Thymus (tissue), 11 donors: Measurements from ENCODE around the gene ATG7. TPM values are rescaled to one million over a fixed set of nuclear protein-coding genes. Genes with fewer than 3 reads are reported as not detected.

Experiments
- DNase-seq, 9 donors: peaks; one replicate each; pipeline ENCODE4 v3.0.0-alpha.2; 2013; ENCODE audit warnings: low spot score in 9 of 9, low read depth in 6 of 9, missing footprints in 1 of 9
- H3K27ac ChIP-seq, 2 donors: one replicate each; pipeline ENCODE4 v1.5.1; 2013; ENCODE audit warnings: control low read depth in 1 of 2, low read depth in 1 of 2, low read length in 1 of 2, mild to moderate bottlenecking in 1 of 2, moderate library complexity in 1 of 2
- H3K27me3 ChIP-seq, 2 donors: one replicate each; pipeline ENCODE4 v1.5.1; 2013; ENCODE audit warnings: low read length in 1 of 2; ENCODE audit not compliant: control insufficient read depth in 2 of 2, insufficient read depth in 1 of 2
- H3K36me3 ChIP-seq, 2 donors: one replicate each; pipeline ENCODE4 v1.5.1; 2013; ENCODE audit warnings: low read length in 1 of 2, mild to moderate bottlenecking in 1 of 2, moderate library complexity in 1 of 2; ENCODE audit not compliant: control insufficient read depth in 2 of 2, insufficient read depth in 2 of 2
- H3K4me1 ChIP-seq, 2 donors: one replicate each; pipeline ENCODE4 v1.5.1; 2013; ENCODE audit warnings: low read length in 2 of 2; ENCODE audit not compliant: control insufficient read depth in 2 of 2, insufficient read depth in 2 of 2
- H3K4me3 ChIP-seq, 2 donors: one replicate each; pipeline ENCODE4 v1.5.1; 2013; ENCODE audit warnings: low read length in 2 of 2, control low read depth in 1 of 2, mild to moderate bottlenecking in 1 of 2
- H3K9me3 ChIP-seq, 2 donors: one replicate each; pipeline ENCODE4 v1.5.1; 2013; ENCODE audit warnings: low read length in 1 of 2, mild to moderate bottlenecking in 1 of 2; ENCODE audit not compliant: control insufficient read depth in 2 of 2, insufficient read depth in 1 of 2
- WGBS: extraction: QIAGEN DNeasy Blood & Tissue Kit; methylation state at CpG from one replicate; pipeline ENCODE4 v1.1.7; 2013; 5-methylcytosine and 5-hydroxymethylcytosine counted together
- polyA plus RNA-seq: library from polyadenylated mRNA; stranded (reverse); fragments of 200-250 nt; gene quantifications from one replicate; pipeline ENCODE4 v1.2.3, GENCODE V29; 2013
- total RNA-seq: library from RNA; stranded (reverse); fragments of 120-200 nt; gene quantifications from one replicate; pipeline ENCODE4 v1.2.4, GENCODE V29; 2013
- donor health status: healthy.

Gene ATG7
- total and polyA plus RNA-seq, 2 donors = 9.0 to 21.7 TPM

DNA sequence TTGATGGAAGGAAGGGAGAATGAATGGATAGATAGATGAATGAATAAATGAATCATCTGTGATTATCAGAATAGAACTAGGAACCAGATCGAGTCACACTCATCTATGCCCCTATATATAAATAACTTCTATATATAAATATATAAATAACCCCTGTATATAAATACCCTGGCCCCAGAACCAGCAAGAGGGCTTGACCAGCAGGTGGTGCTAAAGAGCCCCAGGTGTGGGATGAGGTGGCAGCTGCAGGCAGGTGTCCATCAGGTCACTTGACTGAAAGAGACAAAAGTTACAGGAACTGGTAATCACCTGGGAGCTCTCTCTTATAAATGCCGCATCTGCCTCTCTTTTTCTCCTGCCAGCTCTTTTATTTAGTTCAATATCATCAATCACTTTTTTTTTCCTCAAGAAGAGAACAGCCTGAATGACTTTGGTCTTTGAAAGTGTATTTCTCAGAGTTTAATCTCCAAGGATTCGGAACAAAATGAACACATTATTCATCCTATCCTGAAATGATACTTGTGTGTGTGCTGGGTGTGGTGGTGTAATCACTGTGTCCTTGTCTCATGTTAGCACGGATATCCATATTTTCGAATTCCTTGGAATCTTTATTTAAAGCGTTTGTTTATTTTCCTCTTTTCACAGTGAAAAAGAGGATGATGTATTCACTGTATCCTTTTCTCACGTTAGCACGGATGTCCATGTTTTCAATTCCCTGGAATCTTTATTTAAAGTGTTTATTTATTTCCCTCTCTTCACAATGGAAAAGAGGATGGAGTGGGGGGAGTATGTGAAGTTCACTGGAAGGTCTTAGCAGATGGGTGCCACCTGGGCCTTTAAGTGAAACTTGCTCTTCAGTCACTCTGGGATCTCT lies 35.4 kb upstream of the ATG7 start:
- 55% methylated on average over 8 of the region's 8 CpGs for WGBS
- no peak overlapping the region for H3K4me3 ChIP-seq
- DNase-seq = peak in 8 of 9 donors; percentile 9 to 72 (median 48)
- no peaks in the 10 kb centered on the region for H3K4me1 ChIP-seq
- no peaks in the 10 kb centered on the region for H3K36me3 ChIP-seq
- no peaks in the 10 kb centered on the region for H3K27me3 ChIP-seq
- H3K9me3 ChIP-seq = no peaks in the 10 kb centered on the region
- H3K27ac ChIP-seq = no peak overlapping the region

DNA sequence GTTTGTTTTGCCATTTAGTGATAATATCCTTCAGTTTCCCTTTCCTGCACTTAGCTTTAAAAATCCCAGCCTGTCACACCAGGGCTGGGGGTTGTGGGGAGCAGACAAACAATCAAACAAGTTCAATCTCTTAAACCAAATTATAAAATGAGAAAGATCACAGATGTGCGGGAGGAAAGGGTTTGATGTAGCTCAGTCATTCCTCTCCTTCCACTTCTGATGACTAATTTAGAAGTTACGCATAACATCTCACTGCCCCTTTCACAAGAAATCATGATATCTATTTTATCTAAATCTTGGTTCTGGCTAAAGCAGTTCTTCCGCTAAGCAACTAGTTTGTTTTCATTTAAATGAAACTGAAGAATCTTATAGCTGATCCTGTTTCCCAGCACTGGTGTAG lies 34.1 kb upstream of the ATG7 start:
- 96% methylated on average over 3 of the region's 3 CpGs for WGBS
- no peaks in the 10 kb centered on the region for H3K36me3 ChIP-seq
- no peak overlapping the region for H3K4me3 ChIP-seq
- H3K27ac ChIP-seq = no peak overlapping the region
- H3K9me3 ChIP-seq = no peaks in the 10 kb centered on the region
- no peak for DNase-seq
- H3K27me3 ChIP-seq = no peaks in the 10 kb centered on the region
- H3K4me1 ChIP-seq = no peaks in the 10 kb centered on the region

DNA sequence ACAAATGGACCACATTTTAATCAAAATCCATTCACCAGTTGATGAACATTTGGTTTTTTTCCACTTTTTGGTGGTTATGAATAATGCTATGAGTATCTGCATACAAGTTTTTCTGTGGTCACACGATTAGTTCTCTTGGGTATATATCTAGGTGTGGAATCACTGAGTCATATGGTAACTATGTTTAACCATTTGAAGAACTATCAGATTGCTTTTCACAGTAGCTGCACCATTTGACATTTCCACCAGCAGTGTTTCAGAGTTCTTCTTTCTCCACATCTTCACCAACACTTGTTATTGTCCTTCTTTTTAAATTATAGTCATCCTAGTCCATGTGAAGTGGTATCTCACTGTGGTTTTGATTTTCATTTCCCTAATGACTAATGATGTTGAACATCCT lies 33.3 kb upstream of the ATG7 start:
- no peak for DNase-seq
- 93% methylated on average over 1 of the region's 1 CpG for WGBS
- no peak overlapping the region for H3K27ac ChIP-seq
- no peaks in the 10 kb centered on the region for H3K9me3 ChIP-seq
- H3K4me1 ChIP-seq = no peaks in the 10 kb centered on the region
- H3K4me3 ChIP-seq = no peak overlapping the region
- no peaks in the 10 kb centered on the region for H3K27me3 ChIP-seq
- H3K36me3 ChIP-seq = no peaks in the 10 kb centered on the region

DNA sequence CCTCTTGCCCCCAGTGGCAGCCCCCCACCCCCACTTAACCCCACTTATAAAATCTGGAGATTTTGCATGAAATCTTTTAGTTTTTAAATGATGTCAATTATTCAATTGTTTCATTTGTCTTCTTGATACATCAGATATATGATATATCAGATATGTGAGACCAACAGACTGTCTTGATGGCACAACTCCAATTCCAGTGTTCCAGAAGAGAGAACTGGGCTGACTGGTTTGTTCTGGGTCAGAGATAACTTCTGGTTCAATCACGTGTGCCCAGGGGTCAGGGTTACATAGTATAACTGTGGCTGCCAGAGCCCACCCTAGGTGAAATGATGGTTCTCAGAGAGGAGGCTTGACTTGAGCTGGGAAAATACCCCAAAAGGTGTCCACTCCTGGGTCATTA lies 32.4 kb upstream of the ATG7 start:
- Histone ChIP-seq H3K4me1 (no peaks in the 10 kb centered on the region), H3K4me3 (no peak overlapping the region), H3K27ac (no peak overlapping the region), H3K36me3 (no peaks in the 10 kb centered on the region), H3K27me3 (no peaks in the 10 kb centered on the region), H3K9me3 (no peaks in the 10 kb centered on the region)
- WGBS = 92% methylated on average over 1 of the region's 1 CpG
- no peak for DNase-seq

DNA sequence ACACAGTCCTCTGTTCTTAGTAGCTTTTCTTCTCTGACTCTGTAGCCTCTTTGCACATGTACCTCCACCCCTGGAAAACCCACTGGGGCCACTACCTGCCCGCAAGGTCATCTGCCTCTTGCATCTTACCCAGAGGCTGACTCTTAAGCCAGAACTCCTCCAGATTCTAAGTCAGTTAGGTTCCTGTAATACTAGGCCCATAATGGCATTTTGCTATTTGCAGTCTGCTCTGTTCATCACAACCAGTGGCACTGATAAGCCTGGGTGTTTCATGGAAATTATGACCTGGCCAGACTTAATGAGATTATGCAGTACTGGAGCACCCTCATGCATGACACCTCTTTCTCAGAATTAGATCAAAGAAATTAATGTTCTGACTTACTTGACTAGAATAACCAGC lies 31.7 kb upstream of the ATG7 start:
- 98% methylated on average over 1 of the region's 1 CpG for WGBS
- no peaks in the 10 kb centered on the region for H3K27me3 ChIP-seq
- H3K9me3 ChIP-seq = no peaks in the 10 kb centered on the region
- DNase-seq = no peak
- no peak overlapping the region for H3K27ac ChIP-seq
- no peaks in the 10 kb centered on the region for H3K36me3 ChIP-seq
- H3K4me3 ChIP-seq = no peak overlapping the region
- H3K4me1 ChIP-seq = no peaks in the 10 kb centered on the region

DNA sequence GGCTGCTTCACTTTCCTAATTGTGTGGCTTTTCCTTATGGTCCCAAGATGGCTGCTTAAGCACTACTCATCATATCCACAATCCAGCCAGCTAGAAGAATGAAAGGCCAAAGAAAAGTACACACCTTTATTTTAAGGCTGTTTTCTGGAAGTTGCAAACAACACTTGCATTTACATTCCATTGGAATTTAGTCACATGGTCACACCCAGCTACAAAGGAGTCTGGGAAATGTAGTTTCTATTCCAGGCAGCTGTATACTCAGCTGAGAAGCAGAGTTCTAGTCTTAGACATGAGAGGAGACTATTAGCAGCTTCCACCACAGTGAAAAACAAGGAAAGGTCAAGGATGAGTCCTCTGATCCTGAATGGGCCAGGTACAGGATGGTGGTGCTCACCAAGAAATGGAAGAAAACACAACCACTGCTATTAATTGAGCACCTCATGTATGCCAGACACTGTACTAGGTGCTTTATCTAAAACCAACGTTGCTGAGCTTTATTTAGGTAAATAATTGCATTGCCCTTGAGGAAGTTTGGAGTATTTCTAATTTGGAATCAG lies 28.0 kb upstream of the ATG7 start:
- no peak for DNase-seq
- no peak overlapping the region for H3K27ac ChIP-seq
- H3K4me1 ChIP-seq = no peaks in the 10 kb centered on the region
- 88% methylated on average over 1 of the region's 1 CpG for WGBS
- H3K36me3 ChIP-seq = no peaks in the 10 kb centered on the region
- H3K9me3 ChIP-seq = no peaks in the 10 kb centered on the region
- no peak overlapping the region for H3K4me3 ChIP-seq
- H3K27me3 ChIP-seq = no peaks in the 10 kb centered on the region

DNA sequence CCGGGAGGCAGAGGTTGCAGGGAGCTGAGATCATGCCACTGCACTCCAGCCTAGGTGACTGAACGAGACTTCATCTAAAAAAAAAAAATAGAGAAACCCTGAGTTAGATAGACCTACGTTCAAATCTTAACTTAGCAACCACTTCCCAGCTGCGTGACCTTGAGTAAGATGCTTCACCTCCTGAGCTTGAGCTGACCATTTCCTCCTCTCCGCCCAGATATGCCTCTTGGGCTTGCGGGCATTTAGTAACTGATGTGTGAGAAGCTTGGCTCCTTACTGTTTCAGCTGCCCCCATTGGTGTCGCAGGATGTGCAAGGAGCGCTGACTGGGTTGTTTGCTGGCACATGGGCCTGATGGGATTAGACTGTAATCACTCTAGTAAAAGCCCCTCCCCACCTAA lies 26.9 kb upstream of the ATG7 start:
- Histone ChIP-seq H3K4me1 (no peaks in the 10 kb centered on the region), H3K9me3 (no peaks in the 10 kb centered on the region), H3K36me3 (no peaks in the 10 kb centered on the region), H3K4me3 (no peak overlapping the region), H3K27me3 (no peaks in the 10 kb centered on the region), H3K27ac (no peak overlapping the region)
- WGBS = 94% methylated on average over 8 of the region's 8 CpGs
- DNase-seq = no peak

DNA sequence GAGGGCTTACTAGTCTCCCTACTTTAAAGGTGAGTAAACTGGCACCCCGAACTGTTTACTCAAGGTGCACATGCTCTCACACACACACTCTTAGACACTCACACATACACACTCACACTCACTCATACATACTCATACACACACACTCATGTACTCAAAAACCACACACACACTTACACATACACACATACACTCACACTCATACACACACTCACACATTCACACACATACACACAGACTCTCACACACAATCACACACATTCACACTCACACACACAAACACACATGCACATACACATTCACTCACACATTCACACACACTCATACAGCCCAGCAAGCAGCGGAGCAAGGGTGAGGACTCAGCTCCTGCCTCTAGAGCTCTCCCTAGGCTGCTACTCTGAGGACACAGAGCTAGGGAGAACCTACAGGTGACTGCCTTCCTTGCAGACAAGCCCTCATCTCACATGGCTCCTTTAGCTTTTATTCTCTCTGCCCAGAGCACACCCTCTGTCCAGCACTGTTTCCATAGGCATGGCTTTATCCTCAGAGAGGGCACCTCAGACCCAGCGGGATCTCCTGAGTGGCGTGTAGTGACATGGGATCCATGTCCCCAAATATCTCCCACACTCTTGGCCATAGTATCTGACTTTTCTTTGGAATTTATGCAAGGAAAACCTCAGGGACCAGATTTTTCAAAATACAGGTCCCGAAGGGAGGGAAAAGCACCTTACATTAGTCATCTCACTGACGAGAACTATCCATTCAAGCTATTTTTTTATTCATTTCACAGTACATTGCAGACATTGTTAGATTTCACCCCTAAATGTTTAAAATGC lies 26.2 kb upstream of the ATG7 start:
- no peak for DNase-seq
- no peaks in the 10 kb centered on the region for H3K27me3 ChIP-seq
- no peaks in the 10 kb centered on the region for H3K9me3 ChIP-seq
- H3K27ac ChIP-seq = no peak overlapping the region
- H3K4me3 ChIP-seq = no peak overlapping the region
- 96% methylated on average over 6 of the region's 6 CpGs for WGBS
- no peaks in the 10 kb centered on the region for H3K4me1 ChIP-seq
- H3K36me3 ChIP-seq = no peaks in the 10 kb centered on the region

DNA sequence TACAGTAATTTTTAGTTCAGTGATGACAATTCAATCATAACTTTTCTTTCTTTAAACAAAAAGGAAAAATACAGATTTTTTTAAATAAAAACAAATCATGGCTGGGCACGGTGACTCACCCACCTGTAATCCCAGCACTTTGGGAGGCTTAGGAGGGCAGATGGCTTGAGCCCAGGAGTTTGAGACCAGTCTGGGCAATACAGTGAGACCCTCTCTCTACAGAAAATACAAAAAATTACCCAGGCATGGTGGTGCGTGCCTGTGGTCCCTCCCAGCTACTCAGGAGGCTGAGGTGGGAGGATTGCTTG lies 25.6 kb upstream of the ATG7 start:
- no peak for DNase-seq
- Histone ChIP-seq H3K4me3 (no peak overlapping the region), H3K36me3 (no peaks in the 10 kb centered on the region), H3K27ac (no peak overlapping the region), H3K27me3 (no peaks in the 10 kb centered on the region), H3K9me3 (no peaks in the 10 kb centered on the region), H3K4me1 (no peaks in the 10 kb centered on the region)
- over 99% methylated on average over 2 of the region's 2 CpGs for WGBS
